CD14-positive monocyte (primary cell): ENCODE data around the gene ARHGAP20. TPM values are rescaled to one million over a fixed set of nuclear protein-coding genes. Genes with fewer than 3 reads are reported as not detected.

Experiments used
- DNase-seq, 3 donors: peaks; one replicate each; pipeline ENCODE4 v3.0.0-alpha.2; 2011 to 2022
- H2AFZ ChIP-seq: 2 replicates; pipeline ENCODE4 v1.6.0; 2012; ENCODE audit warnings: mild to moderate bottlenecking, low read depth, low read length, inconsistent platforms; ENCODE audit not compliant: insufficient read depth, poor library complexity, severe bottlenecking
- H3K27ac ChIP-seq, 2 donors: 1 replicate in 1 of 2; 2 replicates in 1 of 2; pipeline ENCODE4 v1.5.1; 2012 to 2013; ENCODE audit warnings: low read length in 2 of 2, control low read depth in 1 of 2, inconsistent platforms in 1 of 2, low read depth in 1 of 2, mild to moderate bottlenecking in 1 of 2
- H3K27me3 ChIP-seq, 2 donors: one replicate each; pipeline versions ENCODE4 v1.6.0 to v1.6.1; 2011 to 2013; ENCODE audit warnings: low read length in 2 of 2; ENCODE audit not compliant: control insufficient read depth in 2 of 2, insufficient read depth in 2 of 2
- H3K36me3 ChIP-seq, 2 donors: replicated peaks in 1 of 2; 1 replicate in 1 of 2; 2 replicates in 1 of 2; pipeline versions ENCODE4 v1.5.1 to v1.6.1; 2012 to 2013; ENCODE audit warnings: low read length in 2 of 2, control low read depth in 1 of 2, inconsistent platforms in 1 of 2, mild to moderate bottlenecking in 1 of 2; ENCODE audit not compliant: insufficient read depth in 2 of 2, control insufficient read depth in 1 of 2
- H3K4me1 ChIP-seq, 2 donors: 1 replicate in 1 of 2; 2 replicates in 1 of 2; pipeline versions ENCODE4 v1.5.1 to v1.6.1; 2012 to 2013; ENCODE audit warnings: low read length in 2 of 2, control low read depth in 1 of 2, inconsistent platforms in 1 of 2, mild to moderate bottlenecking in 1 of 2, moderate library complexity in 1 of 2; ENCODE audit not compliant: insufficient read depth in 2 of 2, control insufficient read depth in 1 of 2
- H3K4me2 ChIP-seq: replicated peaks from 2 replicates; pipeline ENCODE3; 2012; ENCODE audit warnings: low read length, moderate library complexity, mild to moderate bottlenecking; ENCODE audit not compliant: poor library complexity, severe bottlenecking; ENCODE audit errors: extremely low read depth
- H3K4me3 ChIP-seq, 3 experiments: fragments of 200-600 bp in 1 of 3; sonication (generic) in 1 of 3; replicated peaks in 1 of 3; 1 replicate in 2 of 3; 2 replicates in 1 of 3; pipeline ENCODE4 v1.5.1; 2011 to 2013; ENCODE audit warnings: low read length in 3 of 3, mild to moderate bottlenecking in 3 of 3, control low read depth in 2 of 3, low read depth in 2 of 3, inconsistent platforms in 1 of 3, moderate library complexity in 1 of 3
- H3K79me2 ChIP-seq: 2 replicates; pipeline ENCODE4 v1.6.0; 2012; ENCODE audit warnings: mild to moderate bottlenecking, control low read depth, inconsistent platforms, low read length, moderate library complexity; ENCODE audit not compliant: insufficient read depth
- H3K9ac ChIP-seq: 2 replicates; pipeline ENCODE4 v1.6.0; 2017; ENCODE audit warnings: low read length, mild to moderate bottlenecking; ENCODE audit not compliant: insufficient read depth, poor library complexity, severe bottlenecking
- H3K9me3 ChIP-seq, 2 donors: replicated peaks in 1 of 2; 1 replicate in 1 of 2; 2 replicates in 1 of 2; pipeline versions ENCODE4 v1.5.1 to v1.6.1; 2012 to 2013; ENCODE audit warnings: low read length in 2 of 2, control low read depth in 1 of 2; ENCODE audit not compliant: control insufficient read depth in 1 of 2, insufficient read depth in 1 of 2
- H4K20me1 ChIP-seq: 2 replicates; pipeline ENCODE4 v1.6.0; 2012; ENCODE audit warnings: mild to moderate bottlenecking, low read length, control low read depth, moderate library complexity; ENCODE audit not compliant: insufficient read depth
- H3K27ac Mint-ChIP-seq, 7 donors: one replicate each; pipeline ENCODE4 v1.8.0; 2020; ENCODE audit warnings: mild to moderate bottlenecking in 7 of 7, mixed read lengths in 7 of 7, moderate library complexity in 6 of 7, inconsistent platforms in 2 of 7
- H3K27me3 Mint-ChIP-seq, 3 donors: one replicate each; pipeline ENCODE4 v1.8.0; 2021 to 2022; ENCODE audit warnings: low read depth in 3 of 3, mild to moderate bottlenecking in 3 of 3, mixed read lengths in 3 of 3, moderate library complexity in 3 of 3, inconsistent platforms in 1 of 3
- H3K36me3 Mint-ChIP-seq, 2 donors: one replicate each; pipeline ENCODE4 v1.8.0; 2020; ENCODE audit warnings: mixed read lengths in 2 of 2, inconsistent platforms in 1 of 2, mild to moderate bottlenecking in 1 of 2
- H3K4me1 Mint-ChIP-seq: one replicate; pipeline ENCODE4 v1.8.0; 2020; ENCODE audit warnings: mild to moderate bottlenecking, mixed read lengths
- H3K4me3 Mint-ChIP-seq, 2 donors: one replicate each; pipeline ENCODE4 v1.8.0; 2020; ENCODE audit warnings: mild to moderate bottlenecking in 2 of 2, mixed read lengths in 2 of 2, moderate library complexity in 1 of 2
- H3K9me3 Mint-ChIP-seq, 7 donors: one replicate each; pipeline ENCODE4 v1.8.0; 2020 to 2022; ENCODE audit warnings: mixed read lengths in 7 of 7, mild to moderate bottlenecking in 6 of 7, moderate library complexity in 6 of 7, inconsistent platforms in 2 of 7
- CTCF ChIP-seq: fragments of 200-600 bp; IDR thresholded peaks from one replicate; pipeline ENCODE4 v1.8.0; 2022; ENCODE audit warnings: antibody characterized with exemption, mild to moderate bottlenecking
- WGBS: methylation state at CpG from one replicate; pipeline ENCODE4 v1.1.5; 2013; ENCODE audit warnings: missing lambda C conversion rate; ENCODE audit not compliant: insufficient coverage; 5-methylcytosine and 5-hydroxymethylcytosine counted together
- intact Hi-C, 2 donors: fragments of 100-400 bp; cut with micrococcal nuclease; formaldehyde crosslinking; loops; one replicate each; pipeline versions ENCODE4 v1.15.0 to v1.15.1; 2023
- polyA plus RNA-seq, 3 donors: library from polyadenylated mRNA; depleted of rRNA in 1 of 3; unstranded in 2 of 3; stranded (reverse) in 1 of 3; fragments of 300-500 nt in 2 of 3; fragments of >200 nt in 1 of 3; fragmentation: Illumina TruSeq in 2 of 3; gene quantifications; 1 replicate in 2 of 3; 2 replicates in 1 of 3; pipeline ENCODE4 v1.2.3, GENCODE V29; 2012 to 2021

Gene ARHGAP20
- polyA plus RNA-seq, 3 donors, result 0.04 TPM; not detected in 2

- H2AFZ ChIP-seq, result no peak overlapping the region
- intact Hi-C loops, result no loop called here
- DNase-seq, result no peak
- Mint-ChIP-seq H3K27ac (no peak overlapping the region), H3K9me3 (peaks cover 0 to 7% (median 3%) of the 10 kb centered on the region in 7 donors), H3K4me1 (no peaks in the 10 kb centered on the region), H3K36me3 (no peaks in the 10 kb centered on the region), H3K27me3 (peaks cover 0 to 4% (median 2%) of the 10 kb centered on the region in 3 donors), H3K4me3 (no peak overlapping the region)
- no peaks in the 10 kb centered on the region for H3K4me1 ChIP-seq
- no peak overlapping the region for H3K4me2 ChIP-seq
- H3K9me3 ChIP-seq, result no peaks in the 10 kb centered on the region
- no peaks in the 10 kb centered on the region for H3K36me3 ChIP-seq
- no peak overlapping the region for H3K27ac ChIP-seq
- 100% methylated on average over 2 of the region's 3 CpGs for WGBS
- TF ChIP-seq CTCF, result no peak
- H4K20me1 ChIP-seq, result no peaks in the 10 kb centered on the region
- no peaks in the 10 kb centered on the region for H3K79me2 ChIP-seq
- H3K27me3 ChIP-seq, result no peaks in the 10 kb centered on the region
- H3K4me3 ChIP-seq, result no peak overlapping the region
- H3K9ac ChIP-seq, result no peak overlapping the region
Measured at GRCh38 chr11:110728883-110729282, 16.6 kb upstream of the ARHGAP20 start.

GRCh38 chr11:110728476-110728875 is 16.2 kb upstream of the ARHGAP20 start:
- no peaks in the 10 kb centered on the region for H3K4me1 ChIP-seq
- H3K4me3 ChIP-seq, result no peak overlapping the region
- H3K9ac ChIP-seq, result no peak overlapping the region
- peaks cover 0 to 4% (median 2%) of the 10 kb centered on the region in 3 donors for H3K27me3 Mint-ChIP-seq
- TF ChIP-seq CTCF, result no peak
- no peak overlapping the region for H3K4me3 Mint-ChIP-seq
- H3K27me3 ChIP-seq, result no peaks in the 10 kb centered on the region
- no peaks in the 10 kb centered on the region for H4K20me1 ChIP-seq
- no peaks in the 10 kb centered on the region for H3K36me3 ChIP-seq
- no peak overlapping the region for H3K4me2 ChIP-seq
- H2AFZ ChIP-seq, result no peak overlapping the region
- H3K9me3 ChIP-seq, result no peaks in the 10 kb centered on the region
- H3K27ac ChIP-seq, result no peak overlapping the region
- no peaks in the 10 kb centered on the region for H3K4me1 Mint-ChIP-seq
- intact Hi-C loops, result no loop called here
- DNase-seq, result no peak
- H3K9me3 Mint-ChIP-seq, result peaks cover 0 to 7% (median 3%) of the 10 kb centered on the region in 7 donors
- H3K36me3 Mint-ChIP-seq, result no peaks in the 10 kb centered on the region
- H3K27ac Mint-ChIP-seq, result no peak overlapping the region
- H3K79me2 ChIP-seq, result no peaks in the 10 kb centered on the region
